GM19099 (cell line): Measurements from ENCODE around the gene IFT27.

Experiments used
- POLR2A ChIP-seq: IDR thresholded peaks from 3 replicates; pipeline ENCODE4 v1.6.1; 2011; ENCODE audit warnings: low read depth; ENCODE audit not compliant: insufficient read length; ENCODE audit errors: extremely low read depth

The IFT27 gene

GRCh38 chr22:36727110-36727509, 48.8 kb downstream of the IFT27 start:
- TF ChIP-seq POLR2A = no peak

DNA sequence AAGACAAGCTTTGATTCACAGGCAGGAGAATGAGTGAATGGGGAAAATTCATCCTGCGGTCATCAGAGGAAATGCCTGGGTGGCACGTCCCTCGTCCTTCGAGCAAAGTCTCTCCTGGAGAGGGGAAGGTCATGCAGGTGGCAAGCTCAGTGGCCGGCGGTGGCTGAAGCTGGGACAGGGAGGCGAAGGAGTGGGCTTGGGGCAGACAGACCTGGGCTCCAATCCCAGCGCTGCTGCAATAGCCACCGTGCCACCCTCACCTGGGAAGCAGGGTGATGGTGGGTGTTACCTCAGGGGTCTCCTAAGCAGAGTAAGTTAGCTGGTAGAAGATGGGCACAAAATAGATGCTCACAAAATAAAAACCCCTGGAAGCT, 49.9 kb downstream of the IFT27 start:
- no peak for TF ChIP-seq POLR2A

- no peak for TF ChIP-seq POLR2A
These were observed 50.4 kb downstream of the IFT27 start for GRCh38 chr22:36725366-36726006.

DNA sequence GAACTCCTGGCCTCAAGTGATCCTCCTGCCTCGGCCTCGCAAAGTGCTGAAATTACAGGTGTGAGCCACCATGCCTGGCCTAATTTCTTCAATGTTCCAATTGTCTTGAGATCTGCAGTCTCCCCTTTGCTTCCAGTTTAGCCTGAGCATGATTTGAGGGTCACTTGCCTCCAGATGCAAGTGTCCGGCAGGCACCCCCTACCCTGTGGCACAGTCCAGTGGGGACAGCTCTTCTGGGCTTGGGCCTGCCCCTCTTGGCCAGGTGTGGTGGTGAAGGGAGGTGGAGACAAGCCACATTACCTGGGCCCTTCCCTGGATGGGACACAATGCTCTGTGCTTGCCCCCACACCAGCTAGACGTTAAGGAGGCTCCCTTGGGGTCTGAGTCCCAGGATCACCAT, 51.1 kb downstream of the IFT27 start:
- no peak for TF ChIP-seq POLR2A

DNA sequence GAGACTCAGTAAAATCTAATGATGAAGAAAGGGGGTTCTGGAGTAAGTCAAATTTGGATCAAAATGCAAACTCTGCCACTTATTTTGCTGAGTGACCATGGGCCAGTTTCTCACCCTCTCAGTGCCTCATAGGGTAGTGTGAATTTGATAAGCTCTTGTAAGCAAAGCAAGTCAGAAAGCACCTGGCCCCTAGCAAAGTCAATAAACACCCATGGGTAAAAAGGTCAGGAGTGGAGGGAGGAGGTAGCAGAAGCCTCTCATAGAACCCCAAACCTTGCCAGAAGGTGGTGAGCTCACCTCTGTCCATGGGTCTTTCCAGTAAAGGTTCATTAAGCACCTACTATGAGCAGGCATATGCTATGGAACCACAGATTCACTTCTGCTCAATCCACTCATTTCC, 53.9 kb downstream of the IFT27 start:
- no peak for TF ChIP-seq POLR2A

DNA sequence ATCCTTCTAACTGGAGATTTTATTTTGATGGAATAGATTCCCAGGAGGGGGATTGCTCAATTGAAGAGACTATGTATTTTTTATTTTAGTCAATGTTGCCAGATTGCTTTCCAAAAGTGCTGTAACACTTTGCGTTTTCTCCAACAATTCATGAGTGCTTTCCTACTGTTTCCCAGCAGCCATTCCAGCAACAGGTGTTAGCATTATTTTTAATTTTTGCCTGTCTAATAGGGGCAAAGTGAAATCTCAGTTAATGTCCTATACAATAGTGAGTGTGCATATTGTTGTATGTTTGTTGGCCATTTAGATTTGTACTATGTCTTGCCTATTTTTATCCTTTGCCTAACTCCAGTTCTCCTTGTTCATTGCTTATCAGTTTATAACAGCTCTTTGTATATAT, 60.3 kb downstream of the IFT27 start:
- TF ChIP-seq POLR2A = no peak

GRCh38 chr22:36714110-36714509, 61.8 kb downstream of the IFT27 start:
- TF ChIP-seq POLR2A = no peak

DNA sequence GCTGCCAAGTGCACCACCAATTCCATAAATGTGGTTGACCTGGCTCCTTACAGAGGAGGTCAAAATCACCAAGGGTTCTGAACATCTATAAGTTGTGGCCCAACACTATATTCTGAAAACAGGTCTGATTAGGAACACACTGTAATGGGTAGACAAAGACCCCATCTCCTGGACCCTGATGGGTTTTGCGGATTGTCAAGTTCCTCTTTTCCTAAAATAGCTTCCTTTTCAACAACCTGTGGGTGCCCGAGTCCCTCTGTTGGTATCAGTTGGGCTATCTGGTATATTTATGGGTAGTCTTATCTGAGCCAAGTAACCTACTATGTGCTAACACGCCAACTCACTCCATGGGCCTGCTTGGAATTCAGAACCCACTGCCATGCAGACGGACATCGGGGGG, 62.5 kb downstream of the IFT27 start:
- TF ChIP-seq POLR2A = no peak
